ENCODE data around the gene CEL.

Gene CEL

GRCh38 chr9:133041958-133042357 lies 19.8 kb upstream of the CEL start:
- Mint-ChIP-seq H3K4me1 (ENCODE audit: low read depth) (peaks cover 12% of the 10 kb centered on the region), H3K27me3 (no peaks in the 10 kb centered on the region), H3K27ac (no peak overlapping the region), H3K9me3 (no peaks in the 10 kb centered on the region), H3K36me3 (ENCODE audit: low read depth) (peaks cover 72% of the 10 kb centered on the region), H3K4me3 (no peak overlapping the region)
- DNase-seq = no peak

GRCh38 chr9:133042676-133043075 lies 19.1 kb upstream of the CEL start:
- Mint-ChIP-seq H3K4me3 (no peak overlapping the region), H3K9me3 (no peaks in the 10 kb centered on the region), H3K27me3 (no peaks in the 10 kb centered on the region), H3K27ac (no peak overlapping the region), H3K36me3 (ENCODE audit: low read depth) (peaks cover 72% of the 10 kb centered on the region), H3K4me1 (ENCODE audit: low read depth) (peaks cover 12% of the 10 kb centered on the region)
- DNase-seq = no peak

- H3K27ac Mint-ChIP-seq = no peak overlapping the region
- H3K9me3 Mint-ChIP-seq = no peaks in the 10 kb centered on the region
- peaks cover 73% of the 10 kb centered on the region for H3K36me3 Mint-ChIP-seq (ENCODE audit: low read depth)
- H3K4me1 Mint-ChIP-seq (ENCODE audit: low read depth) = peaks cover 10% of the 10 kb centered on the region
- H3K27me3 Mint-ChIP-seq = no peaks in the 10 kb centered on the region
- H3K4me3 Mint-ChIP-seq = no peak overlapping the region
- no peak for DNase-seq
Measured at GRCh38 chr9:133043449-133044035, 18.2 kb upstream of the CEL start.

DNA sequence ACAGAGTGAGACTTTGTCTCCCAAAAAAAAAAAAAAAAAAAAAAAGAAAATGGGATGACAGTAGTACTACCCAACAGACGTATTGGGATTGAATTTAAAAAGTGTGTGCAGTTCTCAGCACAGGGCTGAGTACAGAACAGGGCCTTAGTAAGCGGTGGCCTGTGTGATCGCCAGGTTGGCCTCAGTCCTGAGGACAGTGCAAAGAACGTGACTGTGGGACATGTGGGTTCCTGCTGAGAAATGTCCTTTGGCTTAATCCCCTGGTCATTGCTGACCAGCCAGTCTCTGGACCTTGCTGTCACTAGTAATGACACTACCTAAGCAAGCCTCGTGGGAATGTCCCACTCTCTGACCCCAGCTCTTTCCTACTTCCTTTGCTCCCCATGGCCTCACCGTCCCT lies 17.7 kb upstream of the CEL start:
- no peaks in the 10 kb centered on the region for H3K9me3 Mint-ChIP-seq
- peaks cover 10% of the 10 kb centered on the region for H3K4me1 Mint-ChIP-seq (ENCODE audit: low read depth)
- no peaks in the 10 kb centered on the region for H3K27me3 Mint-ChIP-seq
- H3K36me3 Mint-ChIP-seq (ENCODE audit: low read depth) = peaks cover 76% of the 10 kb centered on the region
- no peak overlapping the region for H3K4me3 Mint-ChIP-seq
- no peak for DNase-seq
- no peak overlapping the region for H3K27ac Mint-ChIP-seq

GRCh38 chr9:133044661-133045060 lies 17.1 kb upstream of the CEL start:
- Mint-ChIP-seq H3K36me3 (ENCODE audit: low read depth) (peaks cover 82% of the 10 kb centered on the region), H3K9me3 (no peaks in the 10 kb centered on the region), H3K27me3 (no peaks in the 10 kb centered on the region), H3K27ac (no peak overlapping the region), H3K4me1 (ENCODE audit: low read depth) (peaks cover 10% of the 10 kb centered on the region), H3K4me3 (no peak overlapping the region)
- no peak for DNase-seq

DNA sequence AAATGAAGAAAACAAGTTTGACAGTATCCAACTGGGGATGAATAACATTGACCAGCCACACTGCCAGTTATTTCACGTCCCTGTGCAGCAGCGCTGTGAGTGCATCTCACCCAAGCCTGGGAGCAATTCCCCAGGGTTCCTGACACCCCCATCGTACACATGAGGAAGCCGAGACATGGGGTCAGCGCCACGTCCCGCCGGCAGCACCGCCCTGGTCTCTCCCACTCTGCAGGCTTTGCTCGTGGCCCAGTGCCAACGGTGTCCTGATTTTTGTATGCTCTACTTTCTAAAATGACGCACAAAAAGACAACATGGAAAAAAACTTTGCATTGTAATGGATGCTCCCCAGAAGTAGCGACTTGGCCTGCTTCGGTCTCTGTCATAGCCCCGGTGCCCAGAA lies 16.6 kb upstream of the CEL start:
- Mint-ChIP-seq H3K9me3 (no peaks in the 10 kb centered on the region), H3K36me3 (ENCODE audit: low read depth) (peaks cover 87% of the 10 kb centered on the region)
- no peak for DNase-seq

DNA sequence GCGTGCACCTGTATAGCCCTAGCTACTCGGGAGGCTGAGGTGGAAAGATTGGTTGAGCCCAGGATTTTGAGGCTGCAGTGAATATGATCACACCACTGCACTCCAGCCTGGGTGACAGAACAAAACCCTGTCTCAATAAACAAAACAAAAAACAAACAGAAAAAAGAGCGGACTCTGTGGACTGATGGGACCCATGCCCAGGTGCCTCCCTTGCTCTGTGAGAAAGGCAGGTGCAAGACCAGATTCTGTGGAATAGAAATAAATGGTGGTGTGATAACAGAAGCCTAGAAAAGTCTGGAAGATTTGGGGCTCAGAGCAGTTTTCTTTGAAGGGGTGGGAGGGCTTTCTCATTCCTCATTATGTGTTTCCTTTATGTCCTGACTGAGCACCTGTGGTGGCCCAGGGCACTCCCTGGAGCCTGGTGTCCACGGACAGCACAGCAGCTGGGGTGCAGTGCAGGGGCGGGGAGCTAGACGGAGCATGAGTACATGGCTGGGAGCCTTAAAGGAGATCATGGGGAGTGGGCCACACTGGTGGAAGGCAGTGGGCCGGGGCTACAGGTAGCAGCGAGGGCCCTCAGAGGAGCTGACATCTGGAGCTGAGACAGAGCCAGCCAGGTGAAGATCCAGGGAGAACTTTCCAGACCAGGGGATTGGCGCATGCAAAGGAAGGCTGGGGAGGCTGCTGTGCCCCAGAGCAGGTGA lies 15.4 kb upstream of the CEL start:
- H3K27ac Mint-ChIP-seq = no peak overlapping the region
- peaks cover 94% of the 10 kb centered on the region for H3K36me3 Mint-ChIP-seq (ENCODE audit: low read depth)
- no peak overlapping the region for H3K4me3 Mint-ChIP-seq
- H3K4me1 Mint-ChIP-seq (ENCODE audit: low read depth) = peaks cover 8% of the 10 kb centered on the region
- H3K9me3 Mint-ChIP-seq = no peaks in the 10 kb centered on the region
- H3K27me3 Mint-ChIP-seq = no peaks in the 10 kb centered on the region
- no peak for DNase-seq

More for the DNA sequence above, 16.6 kb upstream of the CEL start:
- Mint-ChIP-seq H3K27ac (no peak overlapping the region), H3K27me3 (no peaks in the 10 kb centered on the region), H3K4me1 (ENCODE audit: low read depth) (peaks cover 10% of the 10 kb centered on the region), H3K4me3 (no peak overlapping the region)

DNA sequence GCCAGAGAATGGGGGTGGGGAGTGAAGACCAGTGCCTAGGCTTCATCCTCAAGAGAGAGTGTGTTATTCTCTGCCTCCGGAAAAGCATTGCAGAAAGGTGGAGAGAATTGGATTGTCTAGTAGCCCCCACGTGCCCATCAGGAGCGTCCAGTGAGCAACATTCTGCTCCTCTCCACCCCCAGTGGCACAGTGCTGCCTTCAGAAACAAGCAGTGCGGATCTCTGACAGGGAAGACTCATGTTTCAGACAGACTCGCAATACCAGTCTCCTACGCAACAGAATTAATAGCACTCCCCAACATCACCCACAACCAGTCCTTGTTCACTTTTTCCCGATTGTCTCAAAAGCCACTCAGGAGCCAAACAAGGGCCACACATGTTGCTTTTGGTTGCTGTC lies 14.9 kb upstream of the CEL start:
- Mint-ChIP-seq H3K27ac (no peak overlapping the region), H3K4me3 (no peak overlapping the region)
- DNase-seq = no peak

DNA sequence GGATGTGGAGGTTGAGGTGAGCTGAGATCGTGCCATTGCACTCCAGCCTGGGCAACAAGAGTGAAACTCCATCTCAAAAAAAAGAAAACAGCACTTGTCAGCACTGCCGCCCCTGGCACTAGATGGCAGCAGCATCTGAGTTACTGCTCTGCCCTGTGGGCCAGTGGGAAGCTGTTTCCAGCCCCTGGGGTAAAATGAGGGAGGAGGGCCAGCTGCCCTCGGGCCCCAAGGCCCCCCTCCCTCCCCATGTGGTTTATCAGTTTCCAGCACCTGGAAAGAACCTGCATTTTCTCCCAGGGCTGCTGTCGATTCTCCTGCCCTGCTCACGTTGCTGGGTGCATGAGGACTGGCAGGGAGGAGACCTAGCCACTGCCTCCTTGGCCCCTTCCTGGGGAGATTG lies 13.2 kb upstream of the CEL start:
- Mint-ChIP-seq H3K36me3 (ENCODE audit: low read depth) (peaks cover 90% of the 10 kb centered on the region), H3K9me3 (no peaks in the 10 kb centered on the region), H3K27ac (no peak overlapping the region), H3K4me1 (ENCODE audit: low read depth) (peaks cover 7% of the 10 kb centered on the region), H3K27me3 (no peaks in the 10 kb centered on the region), H3K4me3 (no peak overlapping the region)
- DNase-seq = peak; percentile 42

More for the DNA sequence above, 14.9 kb upstream of the CEL start:
- peaks cover 7% of the 10 kb centered on the region for H3K4me1 Mint-ChIP-seq (ENCODE audit: low read depth)
- H3K9me3 Mint-ChIP-seq = no peaks in the 10 kb centered on the region
- peaks cover 94% of the 10 kb centered on the region for H3K36me3 Mint-ChIP-seq (ENCODE audit: low read depth)
- H3K27me3 Mint-ChIP-seq = no peaks in the 10 kb centered on the region

- DNase-seq = no peak
- H3K27me3 Mint-ChIP-seq = no peaks in the 10 kb centered on the region
- H3K4me1 Mint-ChIP-seq (ENCODE audit: low read depth) = peaks cover 7% of the 10 kb centered on the region
- H3K36me3 Mint-ChIP-seq (ENCODE audit: low read depth) = peaks cover 90% of the 10 kb centered on the region
- no peak overlapping the region for H3K27ac Mint-ChIP-seq
- H3K9me3 Mint-ChIP-seq = no peaks in the 10 kb centered on the region
- no peak overlapping the region for H3K4me3 Mint-ChIP-seq
Measured at GRCh38 chr9:133049043-133049442, 12.7 kb upstream of the CEL start.

GRCh38 chr9:133050142-133050541 lies 11.6 kb upstream of the CEL start:
- H3K4me1 Mint-ChIP-seq (ENCODE audit: low read depth) = no peaks in the 10 kb centered on the region
- peaks cover 90% of the 10 kb centered on the region for H3K36me3 Mint-ChIP-seq (ENCODE audit: low read depth)
- H3K4me3 Mint-ChIP-seq = no peak overlapping the region
- H3K27ac Mint-ChIP-seq = no peak overlapping the region
- no peaks in the 10 kb centered on the region for H3K9me3 Mint-ChIP-seq
- no peaks in the 10 kb centered on the region for H3K27me3 Mint-ChIP-seq
- DNase-seq = no peak

GRCh38 chr9:133050781-133051180 lies 11.0 kb upstream of the CEL start:
- peaks cover 90% of the 10 kb centered on the region for H3K36me3 Mint-ChIP-seq (ENCODE audit: low read depth)
- H3K9me3 Mint-ChIP-seq = no peaks in the 10 kb centered on the region
- no peak overlapping the region for H3K4me3 Mint-ChIP-seq
- H3K27me3 Mint-ChIP-seq = no peaks in the 10 kb centered on the region
- no peaks in the 10 kb centered on the region for H3K4me1 Mint-ChIP-seq (ENCODE audit: low read depth)
- no peak for DNase-seq
- H3K27ac Mint-ChIP-seq = no peak overlapping the region

DNA sequence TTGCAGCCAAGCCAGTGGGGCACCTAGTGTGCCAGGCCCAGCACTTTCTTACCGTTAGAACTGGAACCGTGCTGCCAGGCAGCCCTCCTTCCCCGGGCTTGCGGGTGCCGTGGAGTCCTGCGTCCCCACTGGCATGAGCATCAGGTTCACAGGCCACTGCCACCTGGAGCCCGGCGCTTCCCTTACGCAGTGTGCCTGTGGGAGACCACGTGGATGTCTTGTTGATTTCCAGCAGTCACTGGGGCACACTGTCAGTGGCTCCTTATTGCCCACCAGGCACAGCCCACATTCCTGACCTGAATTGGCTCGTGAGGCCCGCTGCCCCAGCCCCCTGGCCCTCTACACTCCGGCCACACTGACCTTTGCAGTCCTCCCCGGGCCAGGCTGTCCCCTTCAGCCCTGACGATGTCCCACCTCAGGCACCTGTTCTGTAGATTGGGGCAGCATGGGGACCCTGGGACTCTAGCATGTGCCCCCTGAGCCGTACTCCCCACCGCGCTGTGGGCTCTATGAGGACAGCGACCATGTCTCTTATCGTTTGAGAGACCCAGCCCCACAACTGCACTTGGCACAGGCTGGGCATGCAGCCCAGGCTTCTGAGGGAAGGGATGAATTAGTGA lies 10.4 kb upstream of the CEL start:
- Mint-ChIP-seq H3K9me3 (no peaks in the 10 kb centered on the region), H3K27me3 (no peaks in the 10 kb centered on the region), H3K27ac (peak overlapping the region; percentile 33), H3K4me3 (no peak overlapping the region), H3K36me3 (ENCODE audit: low read depth) (peaks cover 90% of the 10 kb centered on the region), H3K4me1 (ENCODE audit: low read depth) (peaks cover 4% of the 10 kb centered on the region)
- DNase-seq = no peak

DNA sequence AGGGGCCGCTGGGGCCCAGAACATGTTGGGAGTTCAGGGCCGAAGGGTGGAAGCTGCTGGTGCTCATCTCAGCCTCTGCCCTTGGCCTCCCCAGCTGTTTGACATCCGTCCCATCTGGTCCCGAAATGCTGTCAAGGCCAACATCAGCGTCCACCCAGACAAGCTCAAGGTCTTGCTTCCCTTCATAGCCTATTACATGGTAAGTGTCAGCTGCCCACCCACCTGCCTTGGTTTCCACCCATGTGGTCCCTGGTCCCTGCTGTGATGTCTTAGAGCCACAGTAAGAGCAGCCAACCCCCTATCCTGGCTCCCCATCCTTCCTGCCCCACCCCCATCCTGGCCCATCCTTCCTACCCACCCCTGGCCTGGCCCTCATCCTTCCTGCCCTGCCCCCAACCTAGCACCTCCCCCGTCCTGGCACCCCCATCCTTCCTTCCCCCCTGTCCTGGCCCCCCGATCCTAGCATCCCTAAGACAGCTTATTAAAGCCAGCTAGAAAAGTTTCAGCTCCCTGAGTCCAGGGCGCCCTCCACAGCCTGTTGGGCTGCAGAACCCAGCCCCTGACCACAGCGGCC lies 9.7 kb upstream of the CEL start:
- no peaks in the 10 kb centered on the region for H3K9me3 Mint-ChIP-seq
- H3K27me3 Mint-ChIP-seq = no peaks in the 10 kb centered on the region
- no peak for DNase-seq
- H3K4me3 Mint-ChIP-seq = no peak overlapping the region
- H3K36me3 Mint-ChIP-seq (ENCODE audit: low read depth) = peaks cover 89% of the 10 kb centered on the region
- no peak overlapping the region for H3K27ac Mint-ChIP-seq
- H3K4me1 Mint-ChIP-seq (ENCODE audit: low read depth) = peaks cover 8% of the 10 kb centered on the region
